Myocyte (in vitro differentiated cells): ENCODE results near the gene PTPRB. TPM values are rescaled to one million over a fixed set of nuclear protein-coding genes. Genes with fewer than 3 reads are reported as not detected.
A peak's percentile ranks its signal among the peaks of the same experiment; 100 is the strongest.

Source experiments
- DNase-seq: peaks from one replicate; pipeline ENCODE4 v3.0.0-alpha.2; 2012; ENCODE audit warnings: low read depth
- polyA plus RNA-seq: library from polyadenylated mRNA; unstranded; fragments of >200 nt; gene quantifications from one replicate; pipeline ENCODE4 v1.2.1, GENCODE V29; 2012; ENCODE audit warnings: missing spikeins
- total RNA-seq: library from RNA; depleted of rRNA; stranded (reverse); fragments of >200 nt; gene quantifications from 2 replicates; pipeline ENCODE4 v1.2.3, GENCODE V29; 2014

PTPRB gene
- 2.0 and 2.3 TPM in 2 replicates for total RNA-seq
- polyA plus RNA-seq, result 2.9 TPM

DNA sequence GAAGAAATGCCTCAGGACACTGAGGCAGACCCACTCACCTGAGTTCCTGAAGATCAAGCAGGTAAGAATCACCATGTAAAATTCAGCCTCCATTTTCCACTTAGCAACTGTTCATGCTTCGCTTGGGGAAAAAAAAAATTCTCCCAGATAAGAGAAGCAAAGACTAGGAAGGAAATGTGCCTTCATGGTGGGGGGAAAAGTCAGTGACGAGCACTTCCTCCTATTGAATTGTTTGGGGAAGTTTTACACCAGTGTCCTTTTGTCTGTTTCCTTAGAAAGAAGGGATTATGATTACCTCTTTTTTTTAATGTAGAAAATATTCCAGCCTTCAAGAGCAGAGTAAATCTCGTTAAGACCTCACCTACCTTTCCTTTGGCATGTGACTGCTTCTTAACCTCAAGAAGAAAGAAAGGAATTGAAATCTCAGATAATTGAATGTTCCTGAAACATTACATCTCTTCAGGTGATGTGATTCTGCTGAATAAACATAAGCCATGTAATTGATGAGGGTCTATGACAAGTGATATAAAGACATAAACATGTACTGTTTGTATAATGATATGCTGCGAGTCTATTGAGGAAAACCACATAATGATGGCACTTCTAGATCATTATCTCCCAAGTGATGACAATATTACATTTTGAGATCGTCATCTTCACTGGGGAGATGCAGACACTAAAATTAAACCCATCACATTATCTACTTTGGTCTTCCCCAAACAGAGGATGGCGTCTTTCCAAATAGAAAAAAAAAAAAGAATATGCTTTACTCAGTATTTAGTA, at the start of gene PTPRB:
TSS of gene PTPRB (minus strand) at position 127 of the 783 bp plus-strand sequence. CDS start at position 93, 34 bp downstream.
- no peak for DNase-seq

DNA sequence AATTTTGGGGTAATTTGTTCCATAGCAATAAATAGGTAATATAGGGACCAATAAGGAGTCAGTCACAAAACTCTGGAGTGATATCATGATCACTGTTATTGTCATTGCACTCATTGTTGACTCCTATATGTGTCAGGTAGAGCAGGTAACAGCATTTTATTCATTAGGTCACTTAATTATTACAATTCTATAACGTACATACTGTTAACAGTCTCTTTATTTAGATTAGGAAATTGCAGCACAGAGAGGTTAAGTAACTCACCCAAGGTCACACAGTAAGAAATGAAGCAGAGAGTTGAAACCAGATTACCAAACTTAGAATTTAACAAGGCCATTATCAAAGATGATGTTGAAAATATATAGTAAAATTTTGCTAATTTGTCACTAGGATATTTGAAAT, 49.7 kb upstream of the PTPRB start:
- no peak for DNase-seq

DNA sequence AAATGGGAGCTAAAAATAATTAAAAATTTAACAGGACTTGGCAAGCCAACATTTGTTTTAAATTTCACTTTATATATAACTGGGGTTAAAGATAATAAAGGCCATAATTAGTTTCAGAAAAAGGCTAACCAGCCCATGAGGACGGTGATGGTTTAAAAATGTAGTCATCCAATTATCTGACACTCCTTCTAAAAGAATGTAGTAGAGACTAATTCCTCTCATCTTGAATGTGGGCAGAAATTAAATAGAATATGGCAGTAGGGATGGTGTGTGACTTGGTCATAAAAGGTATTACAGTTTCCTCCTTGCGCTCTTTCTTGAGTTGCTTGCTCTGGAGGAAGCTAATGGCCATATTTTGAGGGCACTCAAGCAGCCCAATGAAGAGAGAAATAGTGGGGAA, 49.1 kb upstream of the PTPRB start:
- no peak for DNase-seq

DNA sequence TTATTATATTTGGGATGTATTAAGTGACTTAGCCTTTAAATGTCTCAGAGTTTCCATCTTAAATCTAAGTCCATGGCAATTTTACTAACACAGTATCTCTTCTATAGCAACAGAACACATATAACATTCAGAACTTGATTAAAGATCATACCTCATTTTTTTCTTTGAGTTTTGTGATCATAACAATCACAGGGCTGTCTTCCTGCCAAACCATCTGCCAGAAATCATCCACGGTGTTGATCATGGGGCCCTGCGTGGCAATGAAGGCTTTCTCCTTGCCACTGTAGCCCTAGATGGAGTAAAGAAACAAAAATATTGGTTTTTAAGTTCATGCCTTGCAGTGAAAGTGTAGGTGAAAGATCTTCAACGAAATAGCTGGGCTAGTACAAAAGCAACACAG, 46.7 kb upstream of the PTPRB start:
- no peak for DNase-seq

DNA sequence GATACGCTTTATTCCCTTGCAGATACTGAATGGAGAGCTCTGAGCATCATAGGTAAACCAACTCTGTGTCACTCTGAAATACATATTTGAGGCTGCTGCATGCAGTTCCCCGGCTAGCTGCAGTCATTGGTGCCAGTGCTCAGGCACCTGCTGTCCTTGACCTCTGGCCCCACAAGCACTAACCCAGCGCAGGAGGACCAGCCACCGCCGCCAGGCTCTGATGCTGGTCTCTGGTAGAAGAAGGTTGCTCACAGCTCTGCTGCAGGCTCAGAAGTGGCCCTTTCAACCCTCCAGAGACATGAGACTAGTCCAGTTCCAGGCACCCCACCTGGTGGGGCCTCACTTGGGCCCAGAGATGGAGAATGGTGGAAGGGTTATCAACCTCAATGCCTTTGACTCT, 34.5 kb upstream of the PTPRB start:
- DNase-seq, result no peak

DNA sequence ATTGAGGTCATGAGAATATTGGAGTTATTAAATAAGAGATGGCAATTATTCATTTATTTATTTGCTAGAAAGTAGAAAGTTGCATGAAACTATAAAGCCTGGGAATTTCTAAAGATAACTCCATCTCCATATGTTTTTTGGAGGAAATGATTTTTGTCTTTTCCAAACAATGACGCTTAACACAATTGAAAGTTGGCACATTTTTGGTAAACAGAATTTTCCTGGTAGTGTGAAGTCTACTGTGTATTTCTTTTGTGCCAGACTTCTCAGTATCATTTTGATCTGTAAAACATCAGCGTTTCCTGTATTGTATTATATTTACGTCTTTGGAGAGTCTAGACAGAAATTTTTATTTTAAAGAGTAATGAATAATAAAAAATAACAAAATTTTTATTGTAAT, 33.7 kb upstream of the PTPRB start:
- DNase-seq, result no peak

DNA sequence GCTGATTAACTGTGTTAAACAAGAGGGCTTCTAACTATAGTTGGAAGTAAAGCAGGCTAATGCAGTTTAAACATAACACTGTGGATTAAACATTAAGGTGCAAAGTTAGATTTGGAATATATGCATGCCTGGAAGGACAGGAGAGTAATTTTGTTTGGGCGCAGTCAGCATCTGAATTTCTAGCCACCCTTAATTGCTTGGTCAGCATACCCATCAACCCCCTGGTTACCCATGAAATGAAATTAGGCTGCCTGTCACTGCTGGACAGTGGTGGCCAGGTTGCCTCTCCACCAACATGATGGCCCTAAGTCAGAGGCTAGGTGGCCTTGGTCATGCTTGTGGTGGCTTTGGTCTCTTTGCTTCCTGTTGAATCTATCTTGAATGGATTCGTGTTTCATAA, 30.0 kb upstream of the PTPRB start:
- no peak for DNase-seq

DNA sequence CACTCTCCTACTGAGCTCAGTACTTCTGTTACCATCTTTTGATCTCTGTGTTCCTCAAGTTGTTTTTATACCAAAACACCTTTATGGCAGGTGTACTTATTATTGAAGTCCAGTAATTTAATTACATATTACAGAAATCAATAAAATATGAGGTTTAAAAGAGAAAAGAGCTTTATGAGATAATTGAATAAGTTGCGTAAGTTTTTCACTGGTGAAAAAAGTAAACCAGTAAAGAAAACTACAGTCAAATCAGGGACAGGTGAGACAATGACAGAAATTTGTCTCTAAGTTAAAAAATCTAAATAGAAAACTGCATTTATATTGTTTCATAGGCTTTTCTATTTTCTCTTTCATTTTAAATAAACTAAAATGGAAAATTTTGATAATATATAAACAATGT, 29.1 kb upstream of the PTPRB start:
- no peak for DNase-seq

DNA sequence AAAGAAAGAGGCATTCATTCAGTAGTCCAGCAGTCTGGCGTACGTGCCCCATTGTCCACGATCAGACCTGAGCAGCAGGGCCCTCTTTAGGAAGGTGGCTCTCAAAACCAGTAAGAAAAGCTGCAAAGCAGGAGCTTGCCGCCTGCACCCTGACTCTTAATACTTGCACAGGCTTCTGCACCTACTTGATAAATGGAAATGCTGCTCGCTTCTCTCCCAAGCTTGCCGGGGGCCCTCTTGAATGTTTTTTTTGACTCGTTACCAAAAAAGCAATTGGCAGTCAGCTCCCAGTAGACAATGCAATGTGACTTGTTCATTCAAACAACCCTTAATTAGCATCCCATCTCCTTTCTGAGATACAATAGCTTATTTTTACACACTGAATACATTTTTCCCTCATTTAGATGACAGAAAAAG, 27.2 kb upstream of the PTPRB start:
- no peak for DNase-seq

DNA sequence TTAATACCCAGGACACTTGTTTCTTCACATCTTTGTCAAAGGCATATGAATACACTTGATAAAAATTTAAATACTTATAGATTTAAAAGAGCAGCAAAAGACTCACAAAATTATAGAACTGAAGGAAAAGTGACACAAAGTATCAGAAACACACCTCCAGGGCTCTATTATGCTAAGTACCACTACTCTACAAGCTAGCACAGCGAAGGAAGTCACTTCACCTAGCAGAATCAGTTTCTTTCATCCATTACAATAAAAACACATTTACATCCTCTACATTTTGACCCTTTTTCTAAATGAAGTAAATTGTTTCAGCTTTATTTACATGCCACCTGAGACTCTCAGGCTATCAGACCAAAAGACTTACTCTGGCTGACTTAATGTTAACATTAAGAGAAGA, 26.6 kb upstream of the PTPRB start:
- no peak for DNase-seq

DNA sequence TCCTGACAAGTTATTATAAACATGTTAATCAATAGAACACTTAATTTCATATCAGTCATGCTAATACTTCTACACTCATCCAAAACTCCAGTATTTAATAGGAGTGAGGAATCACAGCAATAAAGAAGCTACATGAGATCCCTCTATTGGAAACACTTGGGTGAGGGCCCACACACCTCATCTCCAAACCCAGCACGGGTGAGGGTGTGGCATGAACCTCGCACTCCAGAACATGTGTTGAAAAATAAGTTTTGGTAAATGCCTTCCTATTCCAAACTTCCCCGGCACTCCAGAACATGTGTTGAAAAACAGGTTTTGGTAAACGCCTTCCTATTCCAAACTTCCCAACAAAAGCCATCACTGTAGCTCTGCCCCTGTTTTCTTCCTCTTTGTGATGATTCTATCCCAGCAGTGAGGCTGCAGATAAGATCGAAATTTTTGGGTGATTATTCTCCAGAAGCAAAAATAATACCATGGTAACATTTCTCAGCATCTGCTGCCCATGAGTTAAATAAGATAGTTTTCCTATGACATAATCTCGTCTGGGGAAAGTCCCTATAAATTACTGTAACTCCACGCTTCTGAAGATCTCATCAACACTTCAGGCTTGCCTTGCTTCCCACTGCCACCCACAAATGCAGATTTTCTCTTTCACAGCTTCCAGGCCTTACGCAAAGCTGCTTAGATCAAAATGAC, 24.4 kb upstream of the PTPRB start:
- peak; percentile 73 for DNase-seq

DNA sequence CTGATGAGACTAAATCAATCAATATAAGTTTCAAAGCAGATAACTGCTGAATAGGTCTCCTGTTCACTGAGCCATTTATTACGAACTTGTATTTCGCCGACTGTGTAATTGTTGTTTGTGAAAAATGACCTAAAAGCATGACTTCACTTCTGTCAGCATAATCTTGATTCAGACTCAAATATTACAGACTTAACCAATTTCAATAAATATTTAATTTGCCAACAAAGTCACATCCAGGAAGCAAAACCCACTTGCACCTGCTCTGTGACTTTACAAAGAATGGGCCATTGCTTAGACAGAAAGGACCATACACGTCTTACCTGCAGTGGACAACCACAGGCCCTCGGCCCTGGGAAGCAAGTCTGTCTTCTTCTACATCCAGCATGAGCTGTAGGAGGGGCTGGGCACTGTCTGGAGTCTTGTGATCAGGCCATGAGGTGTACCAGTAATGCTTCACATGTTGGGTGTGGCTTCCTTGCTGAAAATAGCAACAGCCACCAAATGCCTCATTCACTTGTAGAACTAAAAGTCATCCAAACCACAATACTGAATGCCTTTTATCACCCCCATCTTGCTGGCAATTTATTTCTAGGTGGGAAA, 23.5 kb upstream of the PTPRB start:
- peak; percentile 96 for DNase-seq

DNA sequence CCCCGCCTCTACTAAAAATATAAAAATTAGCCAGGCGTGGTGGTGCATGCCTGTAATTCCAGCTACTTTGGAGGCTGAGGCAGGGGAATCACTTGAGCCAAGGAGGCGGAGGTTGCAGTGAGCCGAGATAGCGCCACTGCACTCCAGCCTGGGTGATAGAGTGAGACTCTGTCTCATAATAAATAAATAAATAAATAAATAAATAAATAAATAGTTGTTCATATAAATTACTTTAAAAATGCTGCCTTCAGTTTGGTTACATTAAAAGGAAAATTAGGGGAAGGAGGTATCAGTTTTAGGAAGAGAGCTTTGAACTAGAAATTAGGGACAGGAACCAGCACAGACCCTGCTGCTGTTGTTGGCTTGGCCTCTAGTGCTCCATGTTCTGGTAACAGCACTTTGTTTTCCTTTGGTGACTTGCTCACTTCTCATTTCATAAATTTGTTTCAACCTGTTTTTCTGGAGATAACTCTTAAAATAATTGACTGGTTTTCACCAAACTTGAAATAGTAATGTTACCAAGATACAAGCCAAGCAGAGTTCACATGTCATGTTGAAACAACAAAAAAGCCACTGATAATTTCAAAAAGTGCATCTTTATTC, 22.9 kb upstream of the PTPRB start:
- DNase-seq, result peak; percentile 26

DNA sequence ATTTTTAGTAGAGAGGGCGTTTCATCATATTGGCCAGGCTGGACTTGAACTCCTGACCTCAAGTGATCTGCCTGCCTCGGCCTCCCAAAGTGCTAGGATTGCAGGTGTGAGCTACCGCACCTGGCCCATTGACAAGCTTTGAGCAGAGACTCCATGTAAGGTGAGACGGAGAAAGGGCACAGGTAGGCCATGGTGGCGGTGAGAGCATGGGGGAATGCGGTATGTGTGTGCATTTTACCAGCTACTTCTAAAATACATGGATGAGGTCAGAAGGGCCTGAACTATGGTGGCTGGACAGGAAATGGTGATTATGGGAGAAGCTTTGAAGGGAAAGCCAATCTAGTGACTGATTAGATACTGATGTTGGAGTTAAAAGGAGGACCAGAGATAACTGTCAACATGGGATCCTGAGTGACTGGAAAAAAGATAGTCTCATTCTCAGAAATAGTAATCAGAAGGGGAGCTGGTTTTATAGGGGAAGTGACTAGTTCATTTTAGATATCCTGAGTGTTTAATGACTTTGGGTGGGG, 21.9 kb upstream of the PTPRB start:
- no peak for DNase-seq

DNA sequence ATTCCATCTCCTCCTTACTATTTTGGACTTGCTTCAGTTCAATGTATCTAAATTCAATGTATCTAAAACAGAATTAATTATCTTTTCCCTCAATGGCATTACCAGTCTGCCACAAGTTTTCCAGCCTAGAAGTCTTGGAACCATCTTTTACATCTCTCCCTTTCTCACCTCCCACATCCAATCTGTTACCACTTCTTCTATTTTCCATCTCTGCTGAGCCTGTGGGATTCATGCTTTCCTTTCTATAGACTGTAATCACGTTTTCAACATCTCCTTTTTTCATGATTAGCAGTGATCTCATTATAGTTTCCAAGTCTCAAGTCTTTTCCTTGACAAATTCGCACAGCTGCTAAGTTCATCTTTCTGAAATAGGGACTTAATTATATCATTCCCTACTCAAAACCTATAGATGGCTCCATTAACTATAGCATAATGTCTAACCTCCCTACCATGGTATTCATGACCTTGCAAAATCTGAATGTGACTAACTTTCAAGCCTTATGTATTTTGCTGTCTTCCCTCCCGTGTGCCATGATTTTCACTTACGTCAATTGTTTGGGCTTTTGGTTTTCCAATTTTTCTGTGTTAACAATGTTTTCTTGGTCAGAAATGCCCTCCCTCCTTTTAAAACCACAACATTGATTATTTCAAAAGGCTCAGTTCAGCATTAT, 20.5 kb upstream of the PTPRB start:
- no peak for DNase-seq

DNA sequence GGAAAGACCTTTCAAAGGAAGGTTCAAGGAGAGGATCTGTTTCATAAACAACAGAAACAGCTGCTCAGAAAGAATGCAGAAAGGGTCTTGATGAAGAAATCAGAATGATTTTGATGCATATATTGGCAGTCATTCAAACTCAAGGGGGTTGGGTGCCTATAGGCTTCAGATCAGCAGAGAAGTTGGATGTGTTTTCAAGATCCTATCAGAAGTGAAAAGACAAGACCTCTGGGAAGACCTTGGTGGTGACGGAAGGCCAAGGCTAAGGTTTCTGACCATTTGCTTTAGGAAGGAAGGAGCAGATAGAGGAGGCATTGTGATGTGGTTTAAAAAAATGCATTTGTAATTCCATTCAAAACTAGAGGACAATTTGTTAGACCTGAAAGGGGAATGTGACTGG, 15.2 kb upstream of the PTPRB start:
- peak; percentile 21 for DNase-seq

DNA sequence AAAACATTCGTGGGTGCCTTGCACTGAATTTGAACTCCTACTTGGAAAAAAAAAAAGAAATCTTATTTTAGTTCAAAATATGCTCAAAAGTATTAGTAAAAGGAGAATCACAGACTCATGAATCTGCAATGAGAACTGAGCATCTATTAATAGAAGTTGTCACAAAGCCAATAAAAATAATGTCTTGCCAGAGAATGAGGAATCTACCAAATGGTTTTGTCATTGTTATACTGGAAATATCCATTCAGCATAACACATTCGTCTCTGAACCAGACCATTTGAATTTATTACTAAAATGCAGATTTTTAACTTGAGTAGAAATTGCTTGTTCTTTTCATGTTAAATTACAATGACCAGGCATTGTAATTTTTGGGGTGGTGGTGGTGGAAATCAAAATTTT, 11.6 kb upstream of the PTPRB start:
- peak; percentile 71 for DNase-seq

DNA sequence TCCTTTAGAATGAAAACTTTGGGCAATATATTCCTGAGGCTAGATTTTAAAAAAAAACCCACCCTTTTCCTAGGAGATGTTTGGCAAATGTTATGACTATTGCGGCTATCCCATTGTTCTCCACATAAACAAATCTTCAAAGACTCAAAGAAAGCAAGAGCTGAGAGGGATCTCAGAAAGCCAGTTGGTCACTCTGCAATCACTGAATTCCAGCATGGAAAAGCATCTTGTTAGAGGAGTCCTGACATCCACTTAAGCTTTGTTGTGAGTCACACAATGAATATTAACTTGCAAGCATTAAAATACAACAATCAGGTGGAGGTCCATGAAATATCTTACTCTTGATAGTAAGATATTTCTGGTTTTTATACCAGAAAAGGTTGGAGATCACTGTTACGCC, 11.0 kb upstream of the PTPRB start:
- peak; percentile 29 for DNase-seq

DNA sequence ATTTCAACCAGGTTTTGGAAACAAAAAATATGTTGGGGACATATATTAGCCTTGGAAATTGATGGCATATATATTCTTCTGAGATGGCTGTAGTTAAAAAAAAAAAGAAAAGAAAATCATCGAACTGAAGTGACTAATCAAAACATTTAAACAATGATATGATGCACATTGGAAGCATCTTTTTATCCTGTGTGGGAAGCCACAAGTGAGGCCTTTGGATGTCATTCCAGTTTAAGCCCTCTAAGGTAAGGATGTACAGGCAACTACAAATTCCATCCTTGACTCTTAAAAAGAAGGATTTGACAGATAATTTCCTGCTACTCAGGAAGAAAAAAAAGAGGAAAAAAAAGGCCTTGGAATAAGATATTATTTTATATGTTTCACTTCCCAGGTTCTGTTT, 9.6 kb upstream of the PTPRB start:
- DNase-seq, result peak; percentile 58

DNA sequence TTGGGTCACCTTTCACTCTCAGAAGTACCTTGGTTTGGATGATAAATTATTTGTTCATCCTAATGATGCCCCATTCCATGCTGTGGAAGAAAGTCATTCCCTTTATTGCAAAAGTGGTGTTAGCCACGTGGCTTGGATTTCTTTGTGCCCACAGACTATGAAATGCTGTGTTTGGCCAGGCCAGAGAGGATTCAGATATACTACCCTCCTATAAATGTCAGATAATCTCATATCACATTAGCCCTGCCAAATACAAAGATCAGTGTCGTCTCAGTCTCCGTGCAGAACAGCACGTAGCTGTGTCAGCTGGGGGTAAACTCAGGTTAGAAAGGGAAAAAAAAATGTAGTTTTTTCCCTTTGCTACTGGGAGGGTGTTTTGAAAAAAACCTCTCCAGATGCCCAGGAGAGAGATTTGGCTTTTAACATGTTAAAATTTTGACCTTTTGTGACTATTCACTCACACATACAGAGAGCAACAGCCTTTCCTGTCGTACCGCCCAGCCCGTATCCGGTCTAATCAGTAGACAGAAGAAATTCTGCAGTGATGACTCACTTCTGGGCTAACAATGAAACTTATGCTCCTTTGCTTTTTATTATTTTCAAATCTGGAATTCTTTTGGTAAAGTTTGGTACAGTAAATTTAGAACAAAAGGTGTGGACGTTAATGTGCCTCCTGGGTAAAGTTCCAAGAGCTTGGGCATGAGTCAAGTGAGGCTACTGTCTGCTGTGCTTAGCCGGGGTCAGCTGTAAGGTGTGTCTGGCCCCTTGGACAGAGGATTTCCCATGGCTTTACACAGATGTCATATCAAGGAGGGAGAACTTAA, 8.5 kb upstream of the PTPRB start:
- peak; percentile 83 for DNase-seq
